B cell (primary cell): ENCODE measurements around the gene SDK2. TPM values are rescaled to one million over a fixed set of nuclear protein-coding genes. Genes with fewer than 3 reads are reported as not detected.

Experiments used
- ATAC-seq: fragments of 200-7000 bp; cut with Tn5 transposase; one replicate; pipeline ENCODE4 v1.10.0; 2021; ENCODE audit warnings: low read depth, mild to moderate bottlenecking, moderate number of reproducible peaks, moderate library complexity
- CTCF ChIA-PET: fragments of 350-600 bp; sonication (Branson Sonifier 250); formaldehyde crosslinking; loops from one replicate; lab custom pipeline; 2021; ENCODE audit warnings: antibody characterized with exemption, inconsistent platforms; lab: Charles Lee
- POLR2A ChIA-PET: fragments of 350-600 bp; sonication (Branson Sonifier 250); formaldehyde crosslinking; loops from one replicate; lab custom pipeline; 2021; ENCODE audit warnings: antibody characterized with exemption; lab: Charles Lee
- DNase-seq: peaks from one replicate; pipeline ENCODE4 v3.0.0; 2013
- H2AFZ ChIP-seq: 2 replicates; pipeline ENCODE4 v1.6.1; 2012; ENCODE audit warnings: mild to moderate bottlenecking, low read depth, low read length; ENCODE audit not compliant: insufficient read depth, poor library complexity, severe bottlenecking
- H3K27ac ChIP-seq, 2 donors: 1 replicate in 1 of 2; 2 replicates in 1 of 2; pipeline ENCODE4 v1.5.1; 2012 to 2013; ENCODE audit warnings: low read length in 2 of 2, mild to moderate bottlenecking in 2 of 2, moderate library complexity in 1 of 2
- H3K27me3 ChIP-seq, 4 experiments: fragments of 200-600 bp in 1 of 4; sonication (generic) in 1 of 4; replicated peaks in 1 of 4; 1 replicate in 2 of 4; 2 replicates in 2 of 4; pipeline versions ENCODE4 v1.6.1 to v1.7.0; 2013 to 2016; ENCODE audit warnings: low read length in 3 of 4, mild to moderate bottlenecking in 2 of 4, mixed read lengths in 1 of 4, moderate library complexity in 1 of 4; ENCODE audit not compliant: insufficient read depth in 4 of 4, control insufficient read depth in 3 of 4; ENCODE audit errors: control extremely low read depth in 1 of 4
- H3K36me3 ChIP-seq, 2 experiments: replicated peaks in 1 of 2; 1 replicate in 1 of 2; 2 replicates in 1 of 2; pipeline versions ENCODE4 v1.6.1 to v1.7.1; 2013; ENCODE audit warnings: low read length in 1 of 2; ENCODE audit not compliant: insufficient read depth in 2 of 2, control insufficient read depth in 1 of 2; ENCODE audit errors: control extremely low read depth in 1 of 2, extremely low read depth in 1 of 2
- H3K4me1 ChIP-seq, 2 donors: fragments of 200-600 bp in 1 of 2; sonication (generic) in 1 of 2; 1 replicate in 1 of 2; 2 replicates in 1 of 2; pipeline versions ENCODE4 v1.5.1 to v1.6.1; 2013 to 2017; ENCODE audit warnings: low read length in 2 of 2; ENCODE audit not compliant: control insufficient read depth in 2 of 2, insufficient read depth in 2 of 2
- H3K4me2 ChIP-seq: replicated peaks from 2 replicates; pipeline ENCODE3; 2012; ENCODE audit warnings: mild to moderate bottlenecking, low read depth, low read length; ENCODE audit not compliant: poor library complexity, severe bottlenecking
- H3K4me3 ChIP-seq, 5 experiments: fragments of 200-600 bp in 1 of 5; sonication (generic) in 1 of 5; 1 replicate in 3 of 5; 2 replicates in 2 of 5; pipeline versions ENCODE4 v1.5.1 to v1.7.0; 2011 to 2016; ENCODE audit warnings: low read length in 4 of 5, mild to moderate bottlenecking in 4 of 5, low read depth in 2 of 5, control low read depth in 1 of 5, moderate library complexity in 1 of 5; ENCODE audit not compliant: insufficient read depth in 1 of 5; ENCODE audit errors: control extremely low read depth in 1 of 5, extremely low read depth in 1 of 5
- H3K79me2 ChIP-seq: fragments of 200-600 bp; sonication (generic); one replicate; pipeline ENCODE4 v1.6.0; 2016; ENCODE audit warnings: low read length; ENCODE audit not compliant: control insufficient read depth, insufficient read depth
- H3K9ac ChIP-seq: fragments of 200-600 bp; sonication (generic); 2 replicates; pipeline ENCODE4 v1.6.1; 2017; ENCODE audit warnings: mild to moderate bottlenecking, low read length, moderate library complexity
- H3K9me3 ChIP-seq, 3 donors: one replicate each; pipeline versions ENCODE4 v1.6.1 to v1.7.1; 2013; ENCODE audit warnings: low read length in 2 of 3; ENCODE audit not compliant: control insufficient read depth in 2 of 3, insufficient read depth in 1 of 3; ENCODE audit errors: control extremely low read depth in 1 of 3
- H4K20me1 ChIP-seq: 2 replicates; pipeline ENCODE4 v1.6.0; 2012; ENCODE audit warnings: mild to moderate bottlenecking, low read length; ENCODE audit not compliant: insufficient read depth, control insufficient read depth, poor library complexity, severe bottlenecking
- H3K27ac Mint-ChIP-seq: one replicate; pipeline ENCODE4 v1.8.0; 2021; ENCODE audit warnings: mixed read lengths
- H3K27me3 Mint-ChIP-seq: one replicate; pipeline ENCODE4 v1.8.0; 2021; ENCODE audit warnings: mixed read lengths
- H3K4me1 Mint-ChIP-seq: one replicate; pipeline ENCODE4 v1.8.0; 2021; ENCODE audit warnings: mixed read lengths
- H3K4me3 Mint-ChIP-seq: one replicate; pipeline ENCODE4 v1.8.0; 2021; ENCODE audit warnings: mixed read lengths
- H3K9me3 Mint-ChIP-seq: one replicate; pipeline ENCODE4 v1.8.0; 2022; ENCODE audit warnings: mixed read lengths; ENCODE audit not compliant: insufficient read depth
- EZH2 ChIP-seq: IDR thresholded peaks from 2 replicates; pipeline ENCODE4 v1.6.1; 2012; ENCODE audit warnings: borderline replicate concordance, low read depth, mild to moderate bottlenecking, moderate library complexity, low read length; ENCODE audit not compliant: insufficient read depth, poor library complexity, severe bottlenecking
- WGBS: methylation state at CpG from one replicate; pipeline ENCODE4 v1.1.5; 2013; ENCODE audit warnings: missing lambda C conversion rate; ENCODE audit not compliant: insufficient coverage; 5-methylcytosine and 5-hydroxymethylcytosine counted together
- intact Hi-C: fragments of 100-400 bp; cut with micrococcal nuclease; formaldehyde crosslinking; loops from one replicate; pipeline ENCODE4 v1.10.0; 2022
- polyA plus RNA-seq: library from polyadenylated mRNA; depleted of rRNA; stranded (reverse); fragments of >200 nt; gene quantifications from 2 replicates; pipeline ENCODE4 v1.2.3, GENCODE V29; 2012
- total RNA-seq, 2 donors: library from RNA; stranded (reverse); fragments of 120-200 nt in 1 of 2; gene quantifications; 1 replicate in 1 of 2; 2 replicates in 1 of 2; pipeline versions ENCODE4 v1.2.3 to v1.2.4, GENCODE V29; 2013 to 2022
- TF ChIP-seq, protein P1 (sequence below): fragments of 200-600 bp; IDR thresholded peaks from one replicate; pipeline ENCODE4 v1.8.0; 2022; ENCODE audit warnings: antibody characterized with exemption, mild to moderate bottlenecking

SDK2 gene
- total and polyA plus RNA-seq, 2 donors (not counting 1 experiment from before 2014, with no cell fraction given): 3.2 to 13.0 TPM

DNA sequence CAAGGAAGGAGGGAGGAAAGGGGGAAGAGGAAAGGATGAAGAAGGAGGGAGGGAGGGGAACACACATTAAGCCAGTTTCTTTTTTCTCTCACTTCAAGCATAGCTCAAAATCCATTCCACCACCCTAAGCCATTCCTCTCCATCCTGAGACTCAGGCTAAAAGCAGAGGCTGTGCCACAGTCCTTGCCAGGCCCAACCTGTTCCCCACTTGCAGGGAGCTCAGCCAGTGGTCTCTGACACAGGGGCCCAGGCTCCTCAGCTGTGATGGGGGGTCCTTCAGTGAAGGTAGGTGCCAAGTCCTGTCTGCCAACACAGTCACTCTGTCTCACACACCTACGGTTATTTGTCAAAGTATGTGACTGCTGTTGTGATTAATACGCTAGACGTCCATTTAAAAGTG is 44.6 kb downstream of the SDK2 start:
- CTCF ChIA-PET: interaction anchor here (1.3 kb wide), 1 partner anchor 112 kb away, joined by 3 read pairs; no protein-coding TSS in a partner anchor
- TF ChIP-seq, protein P1, sequence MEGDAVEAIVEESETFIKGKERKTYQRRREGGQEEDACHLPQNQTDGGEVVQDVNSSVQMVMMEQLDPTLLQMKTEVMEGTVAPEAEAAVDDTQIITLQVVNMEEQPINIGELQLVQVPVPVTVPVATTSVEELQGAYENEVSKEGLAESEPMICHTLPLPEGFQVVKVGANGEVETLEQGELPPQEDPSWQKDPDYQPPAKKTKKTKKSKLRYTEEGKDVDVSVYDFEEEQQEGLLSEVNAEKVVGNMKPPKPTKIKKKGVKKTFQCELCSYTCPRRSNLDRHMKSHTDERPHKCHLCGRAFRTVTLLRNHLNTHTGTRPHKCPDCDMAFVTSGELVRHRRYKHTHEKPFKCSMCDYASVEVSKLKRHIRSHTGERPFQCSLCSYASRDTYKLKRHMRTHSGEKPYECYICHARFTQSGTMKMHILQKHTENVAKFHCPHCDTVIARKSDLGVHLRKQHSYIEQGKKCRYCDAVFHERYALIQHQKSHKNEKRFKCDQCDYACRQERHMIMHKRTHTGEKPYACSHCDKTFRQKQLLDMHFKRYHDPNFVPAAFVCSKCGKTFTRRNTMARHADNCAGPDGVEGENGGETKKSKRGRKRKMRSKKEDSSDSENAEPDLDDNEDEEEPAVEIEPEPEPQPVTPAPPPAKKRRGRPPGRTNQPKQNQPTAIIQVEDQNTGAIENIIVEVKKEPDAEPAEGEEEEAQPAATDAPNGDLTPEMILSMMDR: no peak
- no peak for TF ChIP-seq EZH2
- Histone ChIP-seq H3K27ac (no peak overlapping the region), H3K79me2 (peaks cover 78% of the 10 kb centered on the region), H3K9ac (no peak overlapping the region), H3K27me3 (no peaks in the 10 kb centered on the region), H2AFZ (no peak overlapping the region), H3K4me2 (no peak overlapping the region), H3K36me3 (no peaks in the 10 kb centered on the region), H3K9me3 (peaks cover 0 to 18% (median 0%) of the 10 kb centered on the region in 3 donors), H4K20me1 (no peaks in the 10 kb centered on the region), H3K4me1 (peaks cover 21 to 34% of the 10 kb centered on the region in 2 donors), H3K4me3 (no peak overlapping the region)
- peaks cover 43% of the 10 kb centered on the region for H3K4me1 Mint-ChIP-seq
- POLR2A ChIA-PET: no interaction called here
- no peak overlapping the region for H3K4me3 Mint-ChIP-seq
- intact Hi-C loops: no loop called here
- no peaks in the 10 kb centered on the region for H3K27me3 Mint-ChIP-seq
- no CpG with 5 or more reads among the region's 3 CpGs for WGBS
- peak overlapping the region; percentile 78 for H3K27ac Mint-ChIP-seq
- H3K9me3 Mint-ChIP-seq: no peaks in the 10 kb centered on the region
- ATAC-seq: no peak
- no peak for DNase-seq

DNA sequence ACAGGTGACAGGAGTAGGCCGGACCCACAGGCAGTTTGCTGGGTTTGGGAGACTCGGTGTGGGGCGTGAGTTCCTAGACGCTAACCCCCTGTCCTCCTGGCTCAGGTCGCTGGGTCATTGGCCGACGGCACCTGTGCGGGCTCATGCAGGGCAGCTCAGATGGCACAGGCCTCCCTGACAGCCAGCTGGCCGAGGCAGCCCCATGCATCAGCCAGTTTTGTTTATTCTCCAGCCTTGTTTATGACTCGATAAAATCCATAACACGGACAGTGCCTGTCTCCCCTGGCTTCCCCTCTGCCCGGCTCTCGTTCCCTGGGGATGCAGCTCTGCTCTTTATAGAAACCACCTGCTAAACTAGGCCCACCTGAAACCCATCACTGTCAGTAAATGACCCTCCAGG is 46.0 kb downstream of the SDK2 start:
- Histone ChIP-seq H3K4me1 (peaks cover 35 to 48% of the 10 kb centered on the region in 2 donors), H3K27me3 (no peaks in the 10 kb centered on the region), H4K20me1 (no peaks in the 10 kb centered on the region), H3K27ac (no peak overlapping the region), H3K9me3 (peaks cover 0 to 5% (median 0%) of the 10 kb centered on the region in 3 donors), H3K4me3 (no peak overlapping the region), H3K9ac (no peak overlapping the region), H3K4me2 (no peak overlapping the region), H2AFZ (no peak overlapping the region), H3K36me3 (no peaks in the 10 kb centered on the region), H3K79me2 (peaks cover 72% of the 10 kb centered on the region)
- TF ChIP-seq EZH2: no peak
- TF ChIP-seq, protein P1: no peak
- Mint-ChIP-seq H3K27ac (peak overlapping the region; percentile 83), H3K4me3 (no peak overlapping the region), H3K4me1 (peaks cover 57% of the 10 kb centered on the region), H3K27me3 (no peaks in the 10 kb centered on the region), H3K9me3 (no peaks in the 10 kb centered on the region)
- intact Hi-C loops: no loop called here
- POLR2A ChIA-PET: no interaction called here
- CTCF ChIA-PET: interaction anchor here (0.8 to 2.8 kb wide), 2 partner anchors 12 to 31 kb away, joined by 4 to 7 read pairs; no protein-coding TSS in a partner anchor
- WGBS: 86% methylated on average over 10 of the region's 13 CpGs
- DNase-seq: no peak
- ATAC-seq: no peak
